K562 (cell line): ENCODE results near the gene OR52A5. TPM values are rescaled to one million over a fixed set of nuclear protein-coding genes. Genes with fewer than 3 reads are reported as not detected.

Source experiments
- CBX5 ChIP-seq: IDR thresholded peaks from 2 replicates; pipeline ENCODE4 v1.6.1; 2014; ENCODE audit warnings: low read depth, borderline replicate concordance
- CTBP1 ChIP-seq: fragments of 450-650 bp; IDR thresholded peaks from 2 replicates; pipeline ENCODE4 v1.6.1; 2016; ENCODE audit warnings: borderline replicate concordance
- FUS ChIP-seq: fragments of 200-400 bp; formaldehyde crosslinking; optimal IDR thresholded peaks from 2 replicates; pipeline ENCODE3; 2017; ENCODE audit warnings: low read depth, low read length
- GTF2F1 ChIP-seq: IDR thresholded peaks from 2 replicates; pipeline ENCODE4 v1.6.1; 2011; ENCODE audit warnings: low read depth, low read length, improper control_type of control experiment
- HDAC1 ChIP-seq, 2 experiments: fragments of 450-650 bp; IDR thresholded peaks; 2 replicates each; pipeline ENCODE4 v1.6.1; 2016 to 2017; ENCODE audit warnings: inconsistent platforms in 1 of 2, mild to moderate bottlenecking in 1 of 2, moderate library complexity in 1 of 2
- MED1 ChIP-seq: sonication (generic); formaldehyde crosslinking; IDR thresholded peaks from 2 replicates; pipeline ENCODE4 v1.8.1; 2023; ENCODE audit warnings: missing genetic modification reagents, borderline replicate concordance
- MTA3 ChIP-seq: fragments of 450-650 bp; formaldehyde crosslinking; IDR thresholded peaks from 2 replicates; pipeline ENCODE4 v1.6.1; 2017; ENCODE audit warnings: mild to moderate bottlenecking, borderline replicate concordance
- NFRKB ChIP-seq: fragments of 450-650 bp; IDR thresholded peaks from 2 replicates; pipeline ENCODE4 v1.6.1; 2016; ENCODE audit warnings: low read depth
- NFYB ChIP-seq: IDR thresholded peaks from 2 replicates; pipeline ENCODE4 v1.6.1; 2011; ENCODE audit warnings: mild to moderate bottlenecking, moderate library complexity; ENCODE audit not compliant: insufficient read length; ENCODE audit errors: extremely low read depth
- PHF8 ChIP-seq: fragments of 200-600 bp; sonication (generic); IDR thresholded peaks from 2 replicates; pipeline ENCODE4 v1.6.1; 2012; ENCODE audit warnings: mixed run types, mild to moderate bottlenecking, inconsistent platforms, low read length, moderate library complexity, borderline replicate concordance
- RBM14 ChIP-seq: fragments of 200-400 bp; formaldehyde crosslinking; IDR thresholded peaks from 2 replicates; pipeline ENCODE4 v1.6.1; 2018; ENCODE audit warnings: low read depth, mild to moderate bottlenecking, low read length, moderate library complexity, borderline replicate concordance; ENCODE audit not compliant: insufficient read depth
- RBM15 ChIP-seq: fragments of 200-400 bp; formaldehyde crosslinking; IDR thresholded peaks from 2 replicates; pipeline ENCODE4 v1.6.1; 2018; ENCODE audit warnings: mild to moderate bottlenecking, low read length, moderate library complexity; ENCODE audit not compliant: insufficient read depth
- ZNF324 ChIP-seq: fragments of 250-450 bp; sonication (Bioruptor Pico); IDR thresholded peaks from 2 replicates; pipeline ENCODE4 v1.4.0; 2020; ENCODE audit warnings: mild to moderate bottlenecking
- ZNF584 ChIP-seq: fragments of 200-800 bp; sonication (Bioruptor generic); IDR thresholded peaks from 2 replicates; pipeline ENCODE4 v1.6.1; 2016; ENCODE audit warnings: low read depth, mild to moderate bottlenecking, missing genetic modification characterization, missing compliant biosample characterization
- ZNF766 ChIP-seq: fragments of 200-800 bp; sonication (Bioruptor generic); conservative IDR thresholded peaks from 2 replicates; pipeline ENCODE4 v1.6.1; 2016; ENCODE audit warnings: missing genetic modification characterization, missing compliant biosample characterization
- polyA plus RNA-seq, 8 experiments: library from polyadenylated mRNA; depleted of rRNA in 4 of 8; stranded (reverse) in 5 of 8; unstranded in 3 of 8; fragments of >200 nt; fragmentation: Nextera tagmentation in 2 of 8; fragmentation: Illumina TruSeq in 1 of 8; extraction: Ambion mirVana in 2 of 8; extraction: Trizol in 1 of 8; gene quantifications; 2 replicates each; pipeline versions ENCODE4 v1.2.1 to v1.2.3, GENCODE V29; 2011 to 2014; ENCODE audit warnings: inconsistent platforms in 1 of 8, missing spikeins in 1 of 8
- total RNA-seq, 7 experiments: library from RNA; depleted of rRNA in 6 of 7; stranded (reverse); fragments of >200 nt in 6 of 7; fragmentation: Illumina TruSeq in 2 of 7; extraction: Trizol in 2 of 7; gene quantifications; 2 replicates each; pipeline versions ENCODE4 v1.2.1 to v1.2.3, GENCODE V29; 2011 to 2021; ENCODE audit warnings: low replicate concordance in 1 of 7
- TF ChIP-seq, protein P1 (sequence below): IDR thresholded peaks from 2 replicates; pipeline ENCODE4 v1.6.1; 2014; ENCODE audit warnings: antibody characterized with exemption
- TF ChIP-seq, protein P2 (sequence below): sonication (generic); formaldehyde crosslinking; IDR thresholded peaks from 2 replicates; pipeline ENCODE4 v1.9.0; 2022; ENCODE audit warnings: mild to moderate bottlenecking, missing genetic modification reagents
- TF ChIP-seq, protein P3 (sequence below): fragments of 250-450 bp; sonication (Bioruptor Pico); IDR thresholded peaks from 2 replicates; pipeline ENCODE4 v1.5.0; 2021
- TF ChIP-seq, protein P4 (sequence below): IDR thresholded peaks from 2 replicates; pipeline ENCODE4 v1.6.1; 2011; ENCODE audit not compliant: insufficient read length; ENCODE audit errors: extremely low read depth
- TF ChIP-seq, protein P5 (sequence below): fragments of 450-650 bp; formaldehyde crosslinking; IDR thresholded peaks from 2 replicates; pipeline ENCODE4 v1.4.0; 2022; ENCODE audit warnings: missing genetic modification characterization
- TF ChIP-seq, protein P6 (sequence below): fragments of 450-650 bp; conservative IDR thresholded peaks from 2 replicates; pipeline ENCODE4 v1.6.1; 2016; ENCODE audit warnings: missing genetic modification characterization, low read depth, mild to moderate bottlenecking, missing compliant biosample characterization, moderate library complexity

The OR52A5 gene
- total and polyA plus RNA-seq, 9 of the 15 experiments (the other 6 are each of a cell fraction or from before 2014, with no cell fraction given) = 0.04 to 1.1 (median 0.94) TPM; not detected in 6

DNA sequence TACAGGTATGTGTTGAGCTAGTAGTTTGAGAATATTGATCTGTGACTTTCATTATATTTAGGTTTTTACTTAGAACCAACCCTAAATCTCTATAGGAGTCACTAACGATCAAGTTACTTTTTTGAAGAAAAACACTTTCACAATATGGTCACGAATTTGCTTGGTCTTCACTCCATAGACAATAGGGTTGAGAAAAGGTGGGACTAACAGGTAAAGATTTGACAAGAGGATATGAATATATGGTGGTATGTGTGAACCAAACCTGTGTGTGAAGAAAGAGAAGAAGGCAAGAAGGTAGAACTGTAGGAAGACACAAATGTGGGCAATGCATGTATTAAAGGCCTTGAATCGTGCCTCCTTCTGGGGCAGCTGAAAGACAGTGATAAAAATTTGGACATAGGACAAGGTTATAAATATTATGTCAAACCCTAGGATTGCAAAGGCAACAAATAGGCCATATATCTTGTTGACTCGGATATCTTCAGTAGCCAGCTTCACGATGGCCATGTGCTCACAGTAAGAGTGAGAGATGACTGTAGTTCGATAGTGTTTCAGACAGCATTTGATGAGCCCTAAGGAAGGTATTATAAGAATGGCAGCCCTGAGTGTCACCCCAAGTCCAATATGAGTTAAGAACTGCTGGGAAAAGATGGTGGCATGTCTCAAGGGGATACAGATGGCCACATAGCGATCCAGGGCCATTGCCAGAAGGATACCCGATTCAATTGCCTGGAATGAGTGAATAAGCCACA lies 6.4 kb downstream of the OR52A5 start (continued):
- TF ChIP-seq, protein P1, sequence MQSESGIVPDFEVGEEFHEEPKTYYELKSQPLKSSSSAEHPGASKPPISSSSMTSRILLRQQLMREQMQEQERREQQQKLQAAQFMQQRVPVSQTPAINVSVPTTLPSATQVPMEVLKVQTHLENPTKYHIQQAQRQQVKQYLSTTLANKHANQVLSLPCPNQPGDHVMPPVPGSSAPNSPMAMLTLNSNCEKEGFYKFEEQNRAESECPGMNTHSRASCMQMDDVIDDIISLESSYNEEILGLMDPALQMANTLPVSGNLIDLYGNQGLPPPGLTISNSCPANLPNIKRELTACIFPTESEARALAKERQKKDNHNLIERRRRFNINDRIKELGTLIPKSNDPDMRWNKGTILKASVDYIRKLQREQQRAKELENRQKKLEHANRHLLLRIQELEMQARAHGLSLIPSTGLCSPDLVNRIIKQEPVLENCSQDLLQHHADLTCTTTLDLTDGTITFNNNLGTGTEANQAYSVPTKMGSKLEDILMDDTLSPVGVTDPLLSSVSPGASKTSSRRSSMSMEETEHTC = no peak
- TF ChIP-seq CBX5 = no peak
- TF ChIP-seq FUS = no peak
- TF ChIP-seq ZNF766 (CRISPR knock-in tag) = peak; percentile 39; the same call in 1 of the 2 replicates
- TF ChIP-seq NFYB = no peak
- TF ChIP-seq GTF2F1 = no peak
- TF ChIP-seq MED1 = no peak
- no peak for TF ChIP-seq RBM15
- TF ChIP-seq, protein P2, sequence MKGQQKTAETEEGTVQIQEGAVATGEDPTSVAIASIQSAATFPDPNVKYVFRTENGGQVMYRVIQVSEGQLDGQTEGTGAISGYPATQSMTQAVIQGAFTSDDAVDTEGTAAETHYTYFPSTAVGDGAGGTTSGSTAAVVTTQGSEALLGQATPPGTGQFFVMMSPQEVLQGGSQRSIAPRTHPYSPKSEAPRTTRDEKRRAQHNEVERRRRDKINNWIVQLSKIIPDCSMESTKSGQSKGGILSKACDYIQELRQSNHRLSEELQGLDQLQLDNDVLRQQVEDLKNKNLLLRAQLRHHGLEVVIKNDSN (CRISPR knock-in tag) = no peak
- TF ChIP-seq, protein P3, sequence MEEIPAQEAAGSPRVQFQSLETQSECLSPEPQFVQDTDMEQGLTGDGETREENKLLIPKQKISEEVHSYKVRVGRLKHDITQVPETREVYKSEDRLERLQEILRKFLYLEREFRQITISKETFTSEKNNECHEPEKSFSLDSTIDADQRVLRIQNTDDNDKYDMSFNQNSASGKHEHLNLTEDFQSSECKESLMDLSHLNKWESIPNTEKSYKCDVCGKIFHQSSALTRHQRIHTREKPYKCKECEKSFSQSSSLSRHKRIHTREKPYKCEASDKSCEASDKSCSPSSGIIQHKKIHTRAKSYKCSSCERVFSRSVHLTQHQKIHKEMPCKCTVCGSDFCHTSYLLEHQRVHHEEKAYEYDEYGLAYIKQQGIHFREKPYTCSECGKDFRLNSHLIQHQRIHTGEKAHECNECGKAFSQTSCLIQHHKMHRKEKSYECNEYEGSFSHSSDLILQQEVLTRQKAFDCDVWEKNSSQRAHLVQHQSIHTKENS = no peak
- TF ChIP-seq, protein P4, sequence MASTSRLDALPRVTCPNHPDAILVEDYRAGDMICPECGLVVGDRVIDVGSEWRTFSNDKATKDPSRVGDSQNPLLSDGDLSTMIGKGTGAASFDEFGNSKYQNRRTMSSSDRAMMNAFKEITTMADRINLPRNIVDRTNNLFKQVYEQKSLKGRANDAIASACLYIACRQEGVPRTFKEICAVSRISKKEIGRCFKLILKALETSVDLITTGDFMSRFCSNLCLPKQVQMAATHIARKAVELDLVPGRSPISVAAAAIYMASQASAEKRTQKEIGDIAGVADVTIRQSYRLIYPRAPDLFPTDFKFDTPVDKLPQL = no peak
- TF ChIP-seq PHF8 = no peak
- peak; percentile 29; the same call in 1 of the 2 replicates for TF ChIP-seq CTBP1
- no peak for TF ChIP-seq ZNF324 (CRISPR knock-in tag)
- peak in 1 of 2 experiments; percentile 51; a peak in 2 of 4 replicates for TF ChIP-seq HDAC1 (IDR thresholded peaks at IDR 0.05)
- TF ChIP-seq, protein P5, sequence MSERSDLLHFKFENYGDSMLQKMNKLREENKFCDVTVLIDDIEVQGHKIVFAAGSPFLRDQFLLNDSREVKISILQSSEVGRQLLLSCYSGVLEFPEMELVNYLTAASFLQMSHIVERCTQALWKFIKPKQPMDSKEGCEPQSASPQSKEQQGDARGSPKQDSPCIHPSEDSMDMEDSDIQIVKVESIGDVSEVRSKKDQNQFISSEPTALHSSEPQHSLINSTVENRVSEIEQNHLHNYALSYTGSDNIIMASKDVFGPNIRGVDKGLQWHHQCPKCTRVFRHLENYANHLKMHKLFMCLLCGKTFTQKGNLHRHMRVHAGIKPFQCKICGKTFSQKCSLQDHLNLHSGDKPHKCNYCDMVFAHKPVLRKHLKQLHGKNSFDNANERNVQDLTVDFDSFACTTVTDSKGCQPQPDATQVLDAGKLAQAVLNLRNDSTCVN (CRISPR knock-in tag) = no peak
- TF ChIP-seq, protein P6, sequence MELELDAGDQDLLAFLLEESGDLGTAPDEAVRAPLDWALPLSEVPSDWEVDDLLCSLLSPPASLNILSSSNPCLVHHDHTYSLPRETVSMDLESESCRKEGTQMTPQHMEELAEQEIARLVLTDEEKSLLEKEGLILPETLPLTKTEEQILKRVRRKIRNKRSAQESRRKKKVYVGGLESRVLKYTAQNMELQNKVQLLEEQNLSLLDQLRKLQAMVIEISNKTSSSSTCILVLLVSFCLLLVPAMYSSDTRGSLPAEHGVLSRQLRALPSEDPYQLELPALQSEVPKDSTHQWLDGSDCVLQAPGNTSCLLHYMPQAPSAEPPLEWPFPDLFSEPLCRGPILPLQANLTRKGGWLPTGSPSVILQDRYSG (tag) = peak; percentile 74; the same call in 1 of the 2 replicates
- 0 out of 2 replicates have a peak, but pooled peaks have one; percentile 56 for TF ChIP-seq NFRKB
- no peak for TF ChIP-seq RBM14
- TF ChIP-seq ZNF584 = no peak
- TF ChIP-seq MTA3 = 0 out of 2 replicates have a peak, but pooled peaks have one; percentile 45
